Esophagus (tissue), 2 donors: ENCODE data around the gene MKKS. TPM values are rescaled to one million over a fixed set of nuclear protein-coding genes. Genes with fewer than 3 reads are reported as not detected.

Source experiments
- H3K27ac ChIP-seq, 2 donors: one replicate each; pipeline ENCODE4 v1.5.1; 2013; ENCODE audit warnings: low read depth in 2 of 2, mild to moderate bottlenecking in 2 of 2, inconsistent platforms in 1 of 2, low read length in 1 of 2, moderate library complexity in 1 of 2
- H3K27me3 ChIP-seq, 2 donors: one replicate each; pipeline ENCODE4 v1.6.1; 2013; ENCODE audit warnings: low read length in 2 of 2, control low read depth in 1 of 2, mild to moderate bottlenecking in 1 of 2; ENCODE audit not compliant: insufficient read depth in 2 of 2, control insufficient read depth in 1 of 2
- H3K36me3 ChIP-seq, 2 donors: one replicate each; pipeline ENCODE4 v1.6.1; 2013; ENCODE audit warnings: low read length in 1 of 2; ENCODE audit not compliant: control insufficient read depth in 2 of 2, insufficient read depth in 2 of 2
- H3K4me1 ChIP-seq, 2 donors: one replicate each; pipeline ENCODE4 v1.6.1; 2013; ENCODE audit warnings: low read length in 1 of 2; ENCODE audit not compliant: control insufficient read depth in 2 of 2, insufficient read depth in 2 of 2
- H3K4me3 ChIP-seq, 2 donors: one replicate each; pipeline ENCODE4 v1.5.1; 2013; ENCODE audit warnings: low read length in 2 of 2, mild to moderate bottlenecking in 2 of 2, low read depth in 1 of 2, moderate library complexity in 1 of 2
- H3K9me3 ChIP-seq, 2 donors: one replicate each; pipeline ENCODE4 v1.6.1; 2013; ENCODE audit warnings: mild to moderate bottlenecking in 2 of 2, low read depth in 1 of 2, low read length in 1 of 2, moderate library complexity in 1 of 2; ENCODE audit not compliant: control insufficient read depth in 2 of 2, insufficient read depth in 1 of 2
- WGBS, 2 donors: extraction: QIAGEN DNeasy Blood & Tissue Kit; methylation state at CpG; one replicate each; pipeline ENCODE4 v1.1.7; 2013; 5-methylcytosine and 5-hydroxymethylcytosine counted together
- polyA plus RNA-seq, 2 donors: library from polyadenylated mRNA; stranded (reverse); fragments of 200-250 nt; gene quantifications; one replicate each; pipeline ENCODE4 v1.2.3, GENCODE V29; 2013
- donor health status: healthy with polysubstance abuse.
- donor health status: Bipolar disorder and iron deficiency.

The MKKS gene
- polyA plus RNA-seq, 2 donors, result 9.4 to 11.1 TPM

GRCh38 chr20:10366898-10367692, 66.9 kb downstream of the MKKS start:
- H3K4me3 ChIP-seq, result no peak overlapping the region
- H3K36me3 ChIP-seq, result no peaks in the 10 kb centered on the region
- H3K27me3 ChIP-seq, result no peaks in the 10 kb centered on the region
- H3K9me3 ChIP-seq, result no peaks in the 10 kb centered on the region
- 78 to 80% methylated on average over 4 of the region's 4 CpGs for WGBS, 2 donors
- H3K27ac ChIP-seq, result no peak overlapping the region
- no peaks in the 10 kb centered on the region for H3K4me1 ChIP-seq

- no peaks in the 10 kb centered on the region for H3K4me1 ChIP-seq
- H3K36me3 ChIP-seq, result no peaks in the 10 kb centered on the region
- H3K4me3 ChIP-seq, result no peak overlapping the region
- peaks cover 0 to 3% of the 10 kb centered on the region in 2 donors for H3K9me3 ChIP-seq
- no peaks in the 10 kb centered on the region for H3K27me3 ChIP-seq
- H3K27ac ChIP-seq, result no peak overlapping the region
- 88% methylated on average over 1 of the region's 1 CpG for WGBS, 2 donors
These were observed 71.3 kb downstream of the MKKS start for GRCh38 chr20:10362674-10363073.

- Histone ChIP-seq H3K4me3 (no peak overlapping the region), H3K9me3 (peaks cover 0 to 3% of the 10 kb centered on the region in 2 donors), H3K27me3 (no peaks in the 10 kb centered on the region), H3K4me1 (no peaks in the 10 kb centered on the region), H3K27ac (no peak overlapping the region), H3K36me3 (no peaks in the 10 kb centered on the region)
- WGBS, 2 donors, result 84 to 88% methylated on average over 1 of the region's 1 CpG
These were observed 73.1 kb downstream of the MKKS start for GRCh38 chr20:10360878-10361277.

GRCh38 chr20:10359621-10360040, 74.4 kb downstream of the MKKS start:
- Histone ChIP-seq H3K27me3 (no peaks in the 10 kb centered on the region), H3K9me3 (peaks cover 0 to 3% of the 10 kb centered on the region in 2 donors), H3K36me3 (no peaks in the 10 kb centered on the region), H3K27ac (no peak overlapping the region), H3K4me3 (no peak overlapping the region), H3K4me1 (no peaks in the 10 kb centered on the region)
- 36 to 38% methylated on average over 2 of the region's 2 CpGs for WGBS, 2 donors

DNA sequence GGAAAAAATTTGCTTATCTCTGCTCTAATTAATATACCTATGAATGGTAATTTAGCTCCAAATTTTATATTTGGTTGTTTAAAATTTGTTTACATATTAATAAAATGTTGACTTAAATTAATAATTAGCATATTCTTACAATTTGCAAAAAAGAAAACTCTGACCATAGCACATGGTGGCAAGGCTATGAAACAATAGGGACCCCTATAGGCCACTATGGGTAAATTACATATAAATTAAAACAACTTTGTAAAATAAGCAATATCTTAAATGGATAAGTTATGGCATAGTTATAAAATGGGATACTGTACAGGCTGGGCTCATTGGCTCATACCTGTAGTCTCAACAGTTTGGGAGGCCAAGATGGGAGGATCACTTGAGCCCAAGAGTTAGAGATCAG, 76.0 kb downstream of the MKKS start:
- H3K36me3 ChIP-seq, result no peaks in the 10 kb centered on the region
- peaks cover 0 to 3% of the 10 kb centered on the region in 2 donors for H3K9me3 ChIP-seq
- no peaks in the 10 kb centered on the region for H3K27me3 ChIP-seq
- no peaks in the 10 kb centered on the region for H3K4me1 ChIP-seq
- H3K27ac ChIP-seq, result no peak overlapping the region
- no peak overlapping the region for H3K4me3 ChIP-seq

GRCh38 chr20:10357061-10357708, 76.8 kb downstream of the MKKS start:
- H3K27me3 ChIP-seq, result no peaks in the 10 kb centered on the region
- 73% methylated on average over 8 of the region's 8 CpGs for WGBS, 2 donors
- no peak overlapping the region for H3K27ac ChIP-seq
- peaks cover 0 to 3% of the 10 kb centered on the region in 2 donors for H3K9me3 ChIP-seq
- no peak overlapping the region for H3K4me3 ChIP-seq
- H3K36me3 ChIP-seq, result no peaks in the 10 kb centered on the region
- H3K4me1 ChIP-seq, result no peaks in the 10 kb centered on the region

DNA sequence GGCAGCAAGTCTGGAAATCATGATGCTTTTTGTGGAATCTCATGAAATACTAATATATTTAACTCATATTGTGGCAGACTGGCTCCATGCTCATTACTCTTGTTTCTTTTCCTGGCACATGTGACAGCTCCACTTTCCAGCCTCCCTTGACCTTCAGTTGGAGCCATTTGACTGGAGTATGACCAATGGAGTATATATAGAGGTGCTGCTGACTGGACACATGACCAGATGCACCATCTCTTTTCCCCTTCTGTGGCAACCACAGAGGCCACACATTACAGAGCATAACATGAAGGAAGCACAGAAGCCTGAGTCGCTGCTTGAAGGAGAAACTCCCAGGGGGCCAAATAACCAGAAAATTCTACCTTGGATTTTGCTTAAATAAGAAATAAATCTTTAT, 77.4 kb downstream of the MKKS start:
- 90 to 96% methylated on average over 1 of the region's 1 CpG for WGBS, 2 donors
- no peaks in the 10 kb centered on the region for H3K27me3 ChIP-seq
- H3K36me3 ChIP-seq, result no peaks in the 10 kb centered on the region
- peaks cover 0 to 3% of the 10 kb centered on the region in 2 donors for H3K9me3 ChIP-seq
- no peak overlapping the region for H3K4me3 ChIP-seq
- H3K4me1 ChIP-seq, result no peaks in the 10 kb centered on the region
- no peak overlapping the region for H3K27ac ChIP-seq

DNA sequence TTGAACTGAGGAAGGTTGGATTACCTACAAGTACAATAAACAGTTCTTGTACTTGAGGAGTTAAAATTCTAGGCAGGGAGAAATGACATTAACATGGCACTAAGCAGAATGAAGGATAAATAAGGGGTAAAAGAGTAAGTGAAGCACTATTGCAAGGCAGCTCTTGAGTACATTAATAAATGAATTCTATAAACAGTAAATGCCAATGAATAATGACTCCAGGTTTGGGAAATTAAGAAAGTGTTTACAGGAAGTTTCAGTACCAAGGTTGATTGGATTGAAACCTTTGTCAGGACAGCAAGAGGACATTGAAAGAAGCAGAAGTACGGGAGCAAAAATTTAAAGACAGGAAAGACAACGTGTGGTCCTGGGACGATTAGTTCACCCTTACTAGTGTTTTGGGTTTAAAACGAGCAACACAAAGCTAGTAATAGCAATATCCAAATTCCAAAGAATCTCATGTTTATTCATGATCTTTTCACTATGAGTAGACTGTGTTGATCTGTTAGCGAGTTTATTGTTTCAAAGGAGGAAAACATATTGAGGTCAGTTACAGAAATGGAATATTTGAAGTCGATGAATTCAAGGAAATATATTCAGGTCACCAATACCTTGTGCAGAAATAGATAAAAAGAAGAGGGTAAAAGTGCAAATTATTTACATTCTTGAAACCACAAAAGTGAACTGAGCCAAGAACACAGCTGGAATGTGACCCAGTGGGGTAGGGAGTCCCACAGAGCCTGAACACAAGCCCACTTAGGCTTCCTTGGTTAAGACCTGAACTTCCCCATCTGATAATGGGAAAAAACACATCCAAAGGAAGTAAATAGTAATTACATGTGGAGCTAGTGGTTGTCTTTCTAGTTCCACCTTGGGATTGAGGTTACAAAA, 80.8 kb downstream of the MKKS start:
- WGBS, 2 donors, result 41 to 45% methylated on average over 6 of the region's 6 CpGs
- no peaks in the 10 kb centered on the region for H3K9me3 ChIP-seq

More for the DNA sequence above, 80.8 kb downstream of the MKKS start:
- peaks cover 0 to 4% of the 10 kb centered on the region in 2 donors for H3K4me1 ChIP-seq
- H3K4me3 ChIP-seq, result no peak overlapping the region
- H3K27ac ChIP-seq, result no peak overlapping the region
- H3K27me3 ChIP-seq, result no peaks in the 10 kb centered on the region
- no peaks in the 10 kb centered on the region for H3K36me3 ChIP-seq
